Measurements from ENCODE around the gene CPM.

Gene CPM

DNA sequence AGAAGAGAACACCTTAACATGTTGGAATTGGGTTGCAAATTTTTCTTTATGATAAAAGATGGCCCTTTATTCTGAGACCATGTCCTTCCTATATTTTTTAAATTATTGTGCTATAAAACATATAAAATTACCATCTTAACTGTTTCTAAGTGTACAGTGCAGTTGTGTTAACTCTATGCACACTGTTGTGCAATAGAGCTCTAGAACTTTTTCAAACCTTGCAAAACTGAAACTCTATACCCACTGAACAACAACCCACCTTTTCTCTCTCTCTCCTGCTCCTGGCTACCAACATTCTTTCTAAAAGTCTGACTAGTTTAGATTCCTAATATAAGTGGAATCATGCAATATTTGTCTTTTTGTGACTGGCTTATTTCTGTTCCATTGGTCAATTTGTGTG lies 7.8 kb upstream of the CPM start:
- H3K4me2 ChIP-seq (ENCODE audit: low read depth, low read length, poor library complexity, severe bottlenecking): no peak overlapping the region
- no peaks in the 10 kb centered on the region for H3K9me3 ChIP-seq (ENCODE audit: insufficient read depth, low read depth, low read length)
- no peak overlapping the region for H3K4me3 ChIP-seq (ENCODE audit: low read length, poor library complexity, severe bottlenecking)
- H3K4me1 ChIP-seq (ENCODE audit: insufficient read depth, low read length, poor library complexity, severe bottlenecking): no peaks in the 10 kb centered on the region
- H2AFZ ChIP-seq (ENCODE audit: low read length): no peak overlapping the region
- TF ChIP-seq, protein P1, sequence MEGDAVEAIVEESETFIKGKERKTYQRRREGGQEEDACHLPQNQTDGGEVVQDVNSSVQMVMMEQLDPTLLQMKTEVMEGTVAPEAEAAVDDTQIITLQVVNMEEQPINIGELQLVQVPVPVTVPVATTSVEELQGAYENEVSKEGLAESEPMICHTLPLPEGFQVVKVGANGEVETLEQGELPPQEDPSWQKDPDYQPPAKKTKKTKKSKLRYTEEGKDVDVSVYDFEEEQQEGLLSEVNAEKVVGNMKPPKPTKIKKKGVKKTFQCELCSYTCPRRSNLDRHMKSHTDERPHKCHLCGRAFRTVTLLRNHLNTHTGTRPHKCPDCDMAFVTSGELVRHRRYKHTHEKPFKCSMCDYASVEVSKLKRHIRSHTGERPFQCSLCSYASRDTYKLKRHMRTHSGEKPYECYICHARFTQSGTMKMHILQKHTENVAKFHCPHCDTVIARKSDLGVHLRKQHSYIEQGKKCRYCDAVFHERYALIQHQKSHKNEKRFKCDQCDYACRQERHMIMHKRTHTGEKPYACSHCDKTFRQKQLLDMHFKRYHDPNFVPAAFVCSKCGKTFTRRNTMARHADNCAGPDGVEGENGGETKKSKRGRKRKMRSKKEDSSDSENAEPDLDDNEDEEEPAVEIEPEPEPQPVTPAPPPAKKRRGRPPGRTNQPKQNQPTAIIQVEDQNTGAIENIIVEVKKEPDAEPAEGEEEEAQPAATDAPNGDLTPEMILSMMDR (conservative IDR thresholded peaks at IDR 0.05; ENCODE audit: low read length): no peak
- no peak for TF ChIP-seq EZH2phosphoT487 (IDR thresholded peaks at IDR 0.05; ENCODE audit: borderline replicate concordance)
- no peaks in the 10 kb centered on the region for H4K20me1 ChIP-seq (ENCODE audit: insufficient read depth, low read length, poor library complexity, severe bottlenecking)
- no peaks in the 10 kb centered on the region for H3F3A ChIP-seq (ENCODE audit: low read depth)
- no peaks in the 10 kb centered on the region for H3K9me2 ChIP-seq (replicated peaks; ENCODE audit: low read depth, low read length)
- no peaks in the 10 kb centered on the region for H3K27me3 ChIP-seq (ENCODE audit: insufficient read depth, low read length, poor library complexity, severe bottlenecking)
- H3K36me3 ChIP-seq (ENCODE audit: insufficient read depth, low read length): no peaks in the 10 kb centered on the region
- no peak overlapping the region for H3K9ac ChIP-seq (ENCODE audit: low read depth, low read length, poor library complexity, severe bottlenecking)
- H3K79me2 ChIP-seq (ENCODE audit: insufficient read depth, low read length): no peaks in the 10 kb centered on the region

DNA sequence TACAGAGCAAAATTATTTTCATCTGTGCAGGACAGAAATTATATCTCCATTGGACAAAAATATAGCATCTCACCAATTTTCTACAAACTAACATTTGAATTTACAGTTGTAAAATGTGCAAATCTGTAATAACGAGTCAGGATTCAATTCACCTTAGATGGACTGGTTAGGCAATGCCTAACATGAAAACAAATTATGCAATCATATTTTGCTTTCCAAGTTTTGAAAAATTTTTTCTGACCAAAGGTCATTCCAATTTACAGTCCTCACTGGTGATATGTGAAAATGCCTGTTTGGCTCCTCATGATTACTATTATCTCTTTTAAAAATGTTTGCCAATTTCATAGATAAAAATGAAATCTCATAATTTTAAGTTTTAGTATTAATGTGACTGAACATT lies 6.5 kb upstream of the CPM start:
- Histone ChIP-seq H2AFZ (ENCODE audit: low read length) (no peak overlapping the region), H4K20me1 (ENCODE audit: insufficient read depth, low read length, poor library complexity, severe bottlenecking) (no peaks in the 10 kb centered on the region), H3K9ac (ENCODE audit: low read depth, low read length, poor library complexity, severe bottlenecking) (no peak overlapping the region), H3K36me3 (ENCODE audit: insufficient read depth, low read length) (no peaks in the 10 kb centered on the region), H3K79me2 (ENCODE audit: insufficient read depth, low read length) (no peaks in the 10 kb centered on the region), H3F3A (ENCODE audit: low read depth) (no peaks in the 10 kb centered on the region), H3K4me2 (ENCODE audit: low read depth, low read length, poor library complexity, severe bottlenecking) (no peak overlapping the region), H3K27me3 (ENCODE audit: insufficient read depth, low read length, poor library complexity, severe bottlenecking) (no peaks in the 10 kb centered on the region), H3K4me3 (ENCODE audit: low read length, poor library complexity, severe bottlenecking) (no peak overlapping the region), H3K9me3 (ENCODE audit: insufficient read depth, low read depth, low read length) (no peaks in the 10 kb centered on the region), H3K9me2 (replicated peaks; ENCODE audit: low read depth, low read length) (no peaks in the 10 kb centered on the region), H3K4me1 (ENCODE audit: insufficient read depth, low read length, poor library complexity, severe bottlenecking) (no peaks in the 10 kb centered on the region)
- TF ChIP-seq, protein P1 (conservative IDR thresholded peaks at IDR 0.05; ENCODE audit: low read length): no peak
- no peak for TF ChIP-seq EZH2phosphoT487 (IDR thresholded peaks at IDR 0.05; ENCODE audit: borderline replicate concordance)

DNA sequence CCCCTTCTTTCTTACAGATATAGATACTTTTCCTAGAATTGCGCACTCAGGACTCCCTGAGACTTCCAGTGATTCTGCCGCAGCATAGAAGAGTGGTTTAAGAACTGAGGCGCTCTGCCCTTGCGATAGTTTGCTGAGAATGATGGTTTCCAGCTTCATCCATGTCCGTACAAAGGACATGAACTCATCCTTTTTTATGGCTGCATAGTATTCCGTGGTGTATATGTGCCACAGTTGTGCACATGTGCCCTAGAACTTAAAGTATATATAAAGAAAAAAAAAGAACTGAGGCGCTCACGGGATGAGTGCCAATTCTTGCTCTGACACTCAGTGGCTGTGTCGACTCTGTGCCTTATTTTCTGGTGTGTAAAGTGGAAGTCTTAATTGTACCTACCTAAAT lies 1.4 kb upstream of the CPM start:
- Histone ChIP-seq H3F3A (ENCODE audit: low read depth) (no peaks in the 10 kb centered on the region), H3K4me2 (ENCODE audit: low read depth, low read length, poor library complexity, severe bottlenecking) (no peak overlapping the region), H4K20me1 (ENCODE audit: insufficient read depth, low read length, poor library complexity, severe bottlenecking) (no peaks in the 10 kb centered on the region), H3K27me3 (ENCODE audit: insufficient read depth, low read length, poor library complexity, severe bottlenecking) (no peaks in the 10 kb centered on the region), H3K9me2 (replicated peaks; ENCODE audit: low read depth, low read length) (no peaks in the 10 kb centered on the region), H2AFZ (ENCODE audit: low read length) (no peak overlapping the region), H3K4me3 (ENCODE audit: low read length, poor library complexity, severe bottlenecking) (no peak overlapping the region), H3K79me2 (ENCODE audit: insufficient read depth, low read length) (no peaks in the 10 kb centered on the region), H3K36me3 (ENCODE audit: insufficient read depth, low read length) (no peaks in the 10 kb centered on the region), H3K4me1 (ENCODE audit: insufficient read depth, low read length, poor library complexity, severe bottlenecking) (no peaks in the 10 kb centered on the region), H3K9me3 (ENCODE audit: insufficient read depth, low read depth, low read length) (no peaks in the 10 kb centered on the region), H3K9ac (ENCODE audit: low read depth, low read length, poor library complexity, severe bottlenecking) (no peak overlapping the region)
- no peak for TF ChIP-seq EZH2phosphoT487 (IDR thresholded peaks at IDR 0.05; ENCODE audit: borderline replicate concordance)
- TF ChIP-seq, protein P1 (conservative IDR thresholded peaks at IDR 0.05; ENCODE audit: low read length): no peak

Measured in Loucy (cell line).